HG02763 (cell line): Measurements from ENCODE around the gene ITM2C.
A peak's percentile ranks its signal among the peaks of the same experiment; 100 is the strongest.

ENCODE experiments used
- ATAC-seq: cut with Tn5 transposase; IDR thresholded peaks from one replicate; pipeline ENCODE4 v1.9.1; 2021; ENCODE audit warnings: mild to moderate bottlenecking, moderate library complexity; ENCODE audit not compliant: unreplicated experiment

The ITM2C gene

GRCh38 chr2:230889911-230890601, 25.3 kb downstream of the ITM2C start:
- no peak for ATAC-seq

- no peak for ATAC-seq
These were observed 25.9 kb downstream of the ITM2C start for GRCh38 chr2:230890646-230891045.

- no peak for ATAC-seq
These were observed 26.3 kb downstream of the ITM2C start for GRCh38 chr2:230891064-230891463.

- ATAC-seq = no peak
These were observed 26.8 kb downstream of the ITM2C start for GRCh38 chr2:230891509-230891908.

- ATAC-seq = peak; percentile 63
These were observed 28.6 kb downstream of the ITM2C start for GRCh38 chr2:230893338-230893737.

- ATAC-seq = peak; percentile 40
These were observed 29.4 kb downstream of the ITM2C start for GRCh38 chr2:230893841-230894781.

- no peak for ATAC-seq
These were observed 31.0 kb downstream of the ITM2C start for GRCh38 chr2:230895536-230896345.

- ATAC-seq = no peak
These were observed 31.8 kb downstream of the ITM2C start for GRCh38 chr2:230896346-230897115.

GRCh38 chr2:230898016-230898712, 33.4 kb downstream of the ITM2C start:
- no peak for ATAC-seq

- no peak for ATAC-seq
These were observed 34.0 kb downstream of the ITM2C start for GRCh38 chr2:230898713-230899091.

GRCh38 chr2:230899287-230899686, 34.5 kb downstream of the ITM2C start:
- ATAC-seq = no peak

- no peak for ATAC-seq
These were observed 35.0 kb downstream of the ITM2C start for GRCh38 chr2:230899786-230900185.

- ATAC-seq = no peak
These were observed 35.7 kb downstream of the ITM2C start for GRCh38 chr2:230900336-230900995.

- ATAC-seq = no peak
These were observed 36.3 kb downstream of the ITM2C start for GRCh38 chr2:230901006-230901405.

GRCh38 chr2:230902180-230902899, 37.6 kb downstream of the ITM2C start:
- ATAC-seq = peak; percentile 45

GRCh38 chr2:230903231-230904150, 38.7 kb downstream of the ITM2C start:
- ATAC-seq = no peak

GRCh38 chr2:230904856-230905447, 40.2 kb downstream of the ITM2C start:
- ATAC-seq = no peak
